Measurements from ENCODE around the gene YIF1A.
"Not testable (repeated sequence)": the region's sequence is repeated elsewhere in the genome, so short reads cannot be mapped to it uniquely, and the experiment has no call there.

Gene YIF1A

GRCh38 chr11:66310803-66311440 is 22.0 kb upstream of the YIF1A start:
- DNase-seq, result not testable (repeated sequence)

DNA sequence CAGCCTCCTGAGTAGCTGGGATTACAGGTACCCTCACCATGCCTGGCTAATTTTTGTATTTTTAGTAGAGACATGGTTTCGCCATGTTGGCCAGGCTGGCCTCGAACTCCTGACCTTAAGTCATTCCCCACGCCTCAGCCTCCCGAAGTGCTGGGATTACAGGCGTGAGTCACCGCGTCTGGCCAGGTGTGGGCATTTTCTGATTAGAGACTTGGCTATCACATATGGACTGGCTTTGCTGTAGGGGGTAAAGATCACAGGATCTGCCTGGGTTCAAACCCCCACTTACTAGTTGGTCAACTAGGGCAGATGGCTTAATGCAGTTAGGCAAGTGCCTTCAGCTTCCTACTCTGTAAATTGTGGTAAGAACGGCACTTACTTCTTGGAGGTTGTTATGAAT is 21.4 kb upstream of the YIF1A start:
- no peak for DNase-seq

- no peak for DNase-seq
Measured at GRCh38 chr11:66309475-66309874, 20.5 kb upstream of the YIF1A start.

DNA sequence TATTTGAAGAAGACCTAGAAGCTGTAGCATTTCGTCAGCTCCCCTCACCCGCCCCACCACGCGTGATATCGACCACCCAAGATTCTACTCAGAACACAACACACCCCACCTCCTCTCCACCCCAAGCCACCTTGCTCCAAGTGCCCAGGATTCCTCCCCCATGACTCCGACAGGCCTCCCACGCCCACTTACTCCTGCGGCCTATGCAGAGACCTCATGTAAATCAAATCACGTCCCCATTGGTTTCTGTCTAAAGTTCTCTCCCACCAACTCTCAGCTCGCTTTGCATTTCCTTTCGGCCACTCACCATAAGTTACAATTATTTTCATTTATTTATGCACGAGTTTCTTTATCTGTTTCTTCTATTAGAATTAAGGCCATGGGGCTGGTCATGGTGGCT is 13.7 kb upstream of the YIF1A start:
- DNase-seq, result no peak

DNA sequence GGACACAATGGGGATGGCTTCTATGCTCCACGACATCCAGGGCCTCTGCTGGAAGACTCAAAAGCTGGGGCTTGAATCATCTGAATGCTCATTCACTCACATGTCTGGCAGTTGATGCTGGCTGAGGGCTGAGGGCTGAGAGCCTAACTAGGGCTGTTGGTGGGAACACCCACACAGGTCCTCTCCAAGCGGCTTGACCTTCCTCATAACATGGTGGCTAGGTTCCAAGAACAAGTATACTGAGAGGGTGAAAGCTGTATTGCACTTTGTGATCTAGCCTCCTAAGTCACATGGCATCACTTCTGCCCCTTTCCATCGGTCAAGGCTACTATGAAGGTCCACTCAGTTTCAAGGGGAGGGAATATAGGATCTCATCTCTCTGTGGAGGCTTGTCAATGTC is 10.2 kb upstream of the YIF1A start:
- DNase-seq, result no peak

- DNase-seq, result no peak
Measured at GRCh38 chr11:66297610-66298009, 8.7 kb upstream of the YIF1A start.

DNA sequence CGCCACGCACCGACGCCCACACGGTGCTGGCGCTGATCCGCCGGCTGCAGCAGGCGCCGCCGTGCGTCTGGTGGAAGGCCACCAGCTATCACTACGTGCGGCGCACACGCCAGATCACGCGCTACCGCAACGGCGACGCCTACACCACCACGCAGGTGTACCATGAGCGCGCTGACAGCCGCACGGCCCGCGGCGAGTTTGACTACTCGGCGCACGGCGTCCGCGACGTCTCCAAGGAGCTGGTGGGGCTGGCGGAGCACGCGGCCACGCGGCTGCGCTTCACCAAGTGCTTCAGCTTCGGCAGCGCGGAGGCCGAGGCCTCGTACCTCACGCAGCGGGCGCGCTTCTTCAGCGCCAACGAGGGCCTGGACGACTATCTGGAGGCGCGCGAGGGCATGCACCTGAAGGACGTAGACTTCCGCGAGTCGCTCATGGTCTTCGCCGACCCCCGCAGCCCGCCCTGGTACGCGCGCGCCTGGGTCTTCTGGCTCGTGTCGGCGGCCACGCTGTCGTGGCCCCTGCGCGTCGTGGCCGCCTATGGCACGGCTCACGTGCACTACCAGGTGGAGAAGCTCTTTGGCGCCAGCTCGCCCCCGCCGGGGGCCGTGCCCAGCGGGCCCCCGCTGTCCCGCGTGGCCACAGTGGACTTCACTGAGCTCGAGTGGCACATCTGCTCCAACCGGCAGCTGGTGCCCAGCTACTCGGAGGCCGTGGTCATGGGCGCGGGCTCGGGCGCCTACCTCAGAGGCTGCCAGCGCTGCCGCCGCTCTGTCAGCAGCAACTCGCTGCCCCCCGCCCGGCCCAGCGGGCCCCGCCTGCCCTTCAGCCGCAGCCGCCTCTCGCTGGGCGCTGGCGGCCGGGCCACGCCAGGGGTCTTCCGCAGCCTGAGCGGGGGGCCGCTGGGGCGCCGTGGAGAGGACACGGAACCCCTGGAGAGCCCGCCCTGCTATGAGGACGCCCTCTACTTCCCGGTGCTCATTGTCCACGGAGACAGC is 6.0 kb upstream of the YIF1A start:
- no peak for DNase-seq

GRCh38 chr11:66293777-66294625 is 5.1 kb upstream of the YIF1A start:
- DNase-seq, result no peak

- no peak for DNase-seq
Measured at GRCh38 chr11:66293352-66293751, 4.4 kb upstream of the YIF1A start.

- DNase-seq, result no peak
Measured at GRCh38 chr11:66292543-66293332, 3.8 kb upstream of the YIF1A start.

DNA sequence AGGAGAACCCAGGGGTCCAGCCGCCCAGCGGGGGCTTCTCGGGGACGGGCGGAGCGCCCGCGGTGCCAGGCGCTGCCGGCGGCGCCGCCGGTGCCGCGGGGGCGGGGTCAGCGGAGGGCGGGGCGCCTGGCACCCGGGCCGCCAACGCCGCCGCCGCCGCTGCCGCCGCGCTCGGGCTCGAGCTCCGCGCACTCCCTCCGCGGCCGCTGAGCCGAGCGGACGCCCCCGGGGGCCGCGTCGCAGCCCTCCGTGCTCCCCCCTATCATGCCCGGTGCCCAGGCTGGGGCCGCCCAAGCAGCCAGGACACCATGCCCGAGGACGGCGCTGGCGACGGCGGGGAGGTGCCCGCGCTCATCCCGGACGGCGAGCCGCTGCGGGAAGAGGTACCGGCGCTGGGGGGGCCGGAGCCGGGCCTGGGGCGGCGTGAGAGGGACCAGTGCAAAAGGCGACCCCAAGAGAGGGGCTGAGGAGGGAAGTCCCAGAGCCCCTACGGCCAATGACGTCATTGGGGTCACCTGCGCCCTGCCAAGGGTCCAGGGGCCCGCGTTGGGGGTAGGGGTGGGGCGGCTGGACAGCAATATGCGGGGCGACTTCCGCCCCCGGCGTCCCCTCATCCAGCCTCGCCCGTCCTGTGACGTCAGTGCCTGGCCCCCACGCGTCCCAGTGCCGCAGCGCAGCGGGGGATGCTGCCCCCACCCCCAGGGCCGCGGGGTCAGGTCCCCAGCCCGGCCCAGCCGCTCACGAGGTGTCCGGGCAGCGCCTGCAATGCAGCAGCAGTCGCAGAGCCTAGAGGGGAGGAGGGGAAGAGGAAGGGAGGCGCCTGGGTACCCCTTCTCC is 3.0 kb upstream of the YIF1A start, which contains the start of gene TMEM151A:
Gene TMEM151A, plus strand, starts transcription at position 189 of the 837 bp plus-strand sequence. Its CDS starts 120 bp downstream, at position 309.
- DNase-seq, result peak in 1 of 2 experiments; percentile 28

GRCh38 chr11:66291303-66291705 is 2.4 kb upstream of the YIF1A start:
- DNase-seq, result no peak

GRCh38 chr11:66290330-66290621 is 1.3 kb upstream of the YIF1A start:
- DNase-seq, result no peak

DNA sequence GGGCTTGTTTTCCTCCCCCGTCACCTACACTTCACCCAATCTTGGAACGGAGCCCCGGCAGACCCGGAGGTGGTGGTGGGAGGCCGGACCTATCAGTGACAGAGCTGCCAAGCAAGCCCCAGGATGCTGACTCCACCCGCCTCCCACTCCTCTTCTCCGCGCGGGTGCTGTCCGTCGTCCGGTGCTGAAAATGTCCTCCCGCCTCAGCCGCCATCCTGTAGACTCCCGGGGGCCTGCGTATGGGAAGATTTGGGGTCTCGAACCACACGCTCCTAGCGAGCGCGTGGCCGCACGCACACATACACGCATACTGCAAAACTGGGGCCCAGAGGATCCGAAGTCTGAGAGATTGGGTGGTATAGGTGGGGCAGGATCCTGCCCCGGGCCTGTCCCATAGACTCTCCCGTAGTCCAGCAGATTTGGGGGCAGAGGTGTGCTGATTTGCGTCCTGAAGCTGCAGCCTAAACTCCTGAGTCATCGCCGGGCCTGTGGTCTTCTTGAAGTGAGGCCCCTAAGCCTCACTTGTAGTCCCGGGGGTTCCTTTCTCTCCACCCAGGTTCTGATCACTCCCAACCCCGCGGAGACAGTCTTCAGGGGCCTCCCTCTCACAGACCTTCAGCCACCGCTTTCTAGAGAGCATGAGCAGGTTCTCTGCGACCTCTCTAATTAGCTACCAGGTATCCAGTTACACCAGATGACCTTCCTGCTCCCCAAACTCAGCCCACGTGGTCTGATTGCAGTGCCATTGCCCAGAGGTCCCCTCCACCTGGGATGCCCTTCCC is 796 bp upstream of the YIF1A start:
- DNase-seq, result no peak

GRCh38 chr11:66287889-66288670 is 863 bp downstream of the YIF1A start:
- DNase-seq, result no peak

- no peak for DNase-seq
Measured at GRCh38 chr11:66287211-66287888, 1.6 kb downstream of the YIF1A start.

DNA sequence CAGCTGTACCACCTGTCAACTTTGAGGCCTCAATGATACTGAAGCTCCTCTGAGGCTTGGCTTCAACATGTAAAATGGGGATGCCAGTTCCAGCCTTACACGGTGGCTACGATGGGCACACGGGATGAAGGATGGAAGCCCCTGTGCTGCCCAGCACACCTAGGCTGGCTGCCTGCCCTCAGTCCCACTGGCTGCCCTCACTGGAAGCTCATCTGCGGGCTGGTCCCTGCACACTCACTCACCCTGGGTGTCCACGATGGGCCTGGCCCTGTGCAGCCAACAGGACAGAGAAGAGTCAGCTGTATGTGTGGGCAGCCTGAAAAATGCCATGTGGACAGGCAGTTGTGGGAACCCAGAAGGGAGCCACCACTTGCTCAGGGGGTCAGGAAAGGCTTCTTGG is 2.2 kb downstream of the YIF1A start:
- DNase-seq, result no peak

- no peak for DNase-seq
Measured at GRCh38 chr11:66285250-66285947, 3.5 kb downstream of the YIF1A start.
